HCT116 (cell line): Measurements from ENCODE around the gene HELZ2. TPM values are rescaled to one million over a fixed set of nuclear protein-coding genes. Genes with fewer than 3 reads are reported as not detected.

Experiments used
- ATAC-seq: fragments of 200-7000 bp; cut with Tn5 transposase; 2 replicates; pipeline ENCODE4 v1.9.1; 2020; ENCODE audit warnings: mild to moderate bottlenecking, moderate library complexity
- BruUV-seq: library from RNA; stranded (reverse); fragments of 400-500 nt; replicated peaks from 2 replicates; lab custom pipeline; 2021; lab: Mats Ljungman, UMichigan
- CTCF ChIA-PET: fragments of 300-600 bp; sonication (Branson Sonifier 250); formaldehyde crosslinking; loops from one replicate; lab custom pipeline; 2021; ENCODE audit warnings: antibody characterized with exemption; lab: Charles Lee
- POLR2A ChIA-PET: fragments of 300-600, 350-600 bp; sonication (Branson Sonifier 250); formaldehyde crosslinking; loops from one replicate; lab custom pipeline; 2021; ENCODE audit warnings: antibody characterized with exemption; lab: Charles Lee
- RAD21 ChIA-PET, 2 experiments: fragments of 300-600 bp; sonication (Branson Sonifier 250); formaldehyde crosslinking; loops; one replicate each; lab custom pipeline; 2023; ENCODE audit warnings: low total read pairs in 2 of 2; ENCODE audit not compliant: uncharacterized antibody in 2 of 2, unreplicated experiment in 2 of 2, low non-redundant PET in 1 of 2; lab: Charles Lee
- DNase-seq: peaks from one replicate; pipeline ENCODE4 v3.0.0-alpha.2; 2010; ENCODE audit warnings: low read depth, low spot score
- H2AFZ ChIP-seq: fragments of 200-600 bp; shearing (Covaris generic), sonication (generic); 2 replicates; pipeline ENCODE4 v1.6.1; 2017; ENCODE audit warnings: low read depth, mixed run types, mixed read lengths, antibody characterized with exemption, low read length; ENCODE audit not compliant: poor library complexity, severe bottlenecking
- H3K27ac ChIP-seq: 2 replicates; pipeline ENCODE4 v1.5.1; 2012; ENCODE audit warnings: low read depth, low read length
- H3K27me3 ChIP-seq: fragments of 200-600 bp; sonication (generic); 2 replicates; pipeline ENCODE4 v1.6.1; 2016; ENCODE audit warnings: mixed run types, low read length, mixed read lengths; ENCODE audit not compliant: insufficient read depth
- H3K36me3 ChIP-seq, 2 experiments: fragments of 200-500 bp in 1 of 2; fragments of 200-600 bp in 1 of 2; sonication (Bioruptor generic) in 1 of 2; sonication (generic) in 1 of 2; 2 replicates each; pipeline versions ENCODE4 v1.5.1 to v1.6.1; 2014 to 2016; ENCODE audit warnings: low read length in 2 of 2, inconsistent platforms in 1 of 2, mixed read lengths in 1 of 2, mixed run types in 1 of 2; ENCODE audit not compliant: insufficient read depth in 2 of 2, control insufficient read depth in 1 of 2
- H3K4me1 ChIP-seq, 2 experiments: fragments of 200-600 bp in 1 of 2; sonication (generic) in 1 of 2; 2 replicates each; pipeline versions ENCODE4 v1.5.1 to v1.6.1; 2012 to 2017; ENCODE audit warnings: low read length in 2 of 2, inconsistent platforms in 1 of 2, mild to moderate bottlenecking in 1 of 2, mixed read lengths in 1 of 2, mixed run types in 1 of 2, moderate library complexity in 1 of 2; ENCODE audit not compliant: insufficient read depth in 2 of 2, control insufficient read depth in 1 of 2
- H3K4me2 ChIP-seq: fragments of 200-600 bp; sonication (generic); 2 replicates; pipeline ENCODE4 v1.6.1; 2017; ENCODE audit warnings: mixed run types, low read length, mixed read lengths
- H3K4me3 ChIP-seq, 2 experiments: fragments of 200-600 bp in 1 of 2; sonication (generic) in 1 of 2; replicated peaks in 1 of 2; 2 replicates each; pipeline ENCODE4 v1.5.1; 2011 to 2016; ENCODE audit warnings: low read length in 2 of 2, control low read depth in 1 of 2, low read depth in 1 of 2, mild to moderate bottlenecking in 1 of 2, mixed read lengths in 1 of 2, mixed run types in 1 of 2
- H3K79me2 ChIP-seq: fragments of 200-600 bp; sonication (generic); 2 replicates; pipeline ENCODE4 v1.6.1; 2017; ENCODE audit warnings: mild to moderate bottlenecking, mixed run types, low read length, moderate library complexity, mixed read lengths; ENCODE audit not compliant: insufficient read depth
- H3K9ac ChIP-seq: fragments of 200-600 bp; sonication (generic); 2 replicates; pipeline ENCODE4 v1.6.1; 2016; ENCODE audit warnings: low read length, mixed read lengths
- H3K9me2 ChIP-seq: fragments of 200-600 bp; sonication (generic), shearing (Covaris generic); 2 replicates; pipeline ENCODE4 v1.6.1; 2017; ENCODE audit warnings: mixed run types, mild to moderate bottlenecking, moderate library complexity; ENCODE audit not compliant: insufficient read depth
- H3K9me3 ChIP-seq, 2 experiments: fragments of 200-500 bp in 1 of 2; fragments of 200-600 bp in 1 of 2; sonication (Bioruptor generic) in 1 of 2; sonication (generic) in 1 of 2; 2 replicates each; pipeline ENCODE4 v1.6.1; 2014 to 2017; ENCODE audit warnings: low read length in 2 of 2, mixed read lengths in 2 of 2, inconsistent platforms in 1 of 2, low read depth in 1 of 2, mild to moderate bottlenecking in 1 of 2, mixed run types in 1 of 2, moderate library complexity in 1 of 2; ENCODE audit not compliant: control insufficient read depth in 1 of 2, insufficient read depth in 1 of 2
- H4K20me1 ChIP-seq: fragments of 200-600 bp; sonication (generic), shearing (Covaris generic); 2 replicates; pipeline ENCODE4 v1.6.1; 2017; ENCODE audit warnings: mixed run types, mild to moderate bottlenecking, moderate library complexity; ENCODE audit not compliant: insufficient read depth
- ELF1 ChIP-seq: IDR thresholded peaks from 2 replicates; pipeline ENCODE4 v1.6.1; 2012; ENCODE audit warnings: low read depth, borderline replicate concordance
- FOSL1 ChIP-seq: IDR thresholded peaks from 2 replicates; pipeline ENCODE4 v1.6.1; 2012; ENCODE audit warnings: low read depth
- MAX ChIP-seq: IDR thresholded peaks from 2 replicates; pipeline ENCODE4 v1.6.1; 2012
- RAD21 ChIP-seq: IDR thresholded peaks from 2 replicates; pipeline ENCODE4 v1.6.1; 2012; ENCODE audit warnings: low read depth, mild to moderate bottlenecking
- REST ChIP-seq: IDR thresholded peaks from 2 replicates; pipeline ENCODE4 v1.6.1; 2012; ENCODE audit warnings: low read depth
- SIN3A ChIP-seq: IDR thresholded peaks from 2 replicates; pipeline ENCODE4 v1.6.1; 2012; ENCODE audit warnings: low read depth
- SP1 ChIP-seq: IDR thresholded peaks from 2 replicates; pipeline ENCODE4 v1.6.1; 2012; ENCODE audit warnings: low read depth
- TCF7L2 ChIP-seq: IDR thresholded peaks from 2 replicates; pipeline ENCODE4 v1.7.0; 2011; ENCODE audit warnings: borderline replicate concordance, inconsistent platforms; ENCODE audit not compliant: insufficient read depth, insufficient read length; ENCODE audit errors: extremely low read depth
- ZFX ChIP-seq: fragments of 450-650 bp; IDR thresholded peaks from 2 replicates; pipeline ENCODE4 v1.6.1; 2017
- intact Hi-C: fragments of 100-400 bp; cut with micrococcal nuclease; formaldehyde crosslinking; loops from 2 replicates; pipeline ENCODE4 v1.10.0; 2022
- total RNA-seq: library from RNA; stranded (reverse); gene quantifications from one replicate; pipeline ENCODE4 v1.2.1, GENCODE V29; 2021; ENCODE audit not compliant: unreplicated experiment

HELZ2 gene
- total RNA-seq, 1 experiment from 2014 or later, result 44.0 TPM

GRCh38 chr20:63587256-63587655 is 13.2 kb upstream of the HELZ2 start:
- Histone ChIP-seq H4K20me1 (no peaks in the 10 kb centered on the region), H3K4me2 (no peak overlapping the region), H3K4me3 (no peak overlapping the region), H3K9me3 (no peaks in the 10 kb centered on the region), H3K9ac (no peak overlapping the region), H3K9me2 (no peaks in the 10 kb centered on the region), H3K79me2 (no peaks in the 10 kb centered on the region), H2AFZ (no peak overlapping the region), H3K4me1 (no peaks in the 10 kb centered on the region), H3K27ac (no peak overlapping the region), H3K36me3 (no peaks in the 10 kb centered on the region), H3K27me3 (no peaks in the 10 kb centered on the region)
- no peak for DNase-seq
- no peak for ATAC-seq
- CTCF ChIA-PET, result no interaction called here
- no TSS peak for BruUV-seq
- RAD21 ChIA-PET, result no interaction called here
- intact Hi-C loops, result no loop called here
- POLR2A ChIA-PET, result no interaction called here
- TF ChIP-seq RAD21, result no peak

DNA sequence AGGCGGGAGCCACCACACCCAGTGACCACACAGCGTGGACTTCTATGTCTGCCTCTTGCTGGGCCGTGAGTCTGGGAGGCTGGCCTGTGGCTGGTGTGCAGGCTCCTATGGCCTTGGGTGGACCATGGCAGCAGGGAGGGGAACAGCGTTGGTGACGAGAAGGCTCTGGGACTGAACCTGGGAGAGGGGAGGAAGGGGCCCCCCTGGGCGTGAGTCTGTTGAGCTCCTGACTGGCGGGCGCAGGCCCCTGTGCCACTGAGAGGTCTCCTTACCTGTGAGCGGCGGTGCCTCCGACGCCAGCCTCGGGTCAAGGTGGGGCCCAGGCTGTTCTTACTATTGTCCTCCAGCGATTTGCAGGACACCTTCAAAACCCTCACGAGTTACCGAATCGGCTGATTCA is 12.8 kb upstream of the HELZ2 start:
- Histone ChIP-seq H3K4me2 (no peak overlapping the region), H3K4me3 (no peak overlapping the region), H2AFZ (no peak overlapping the region), H3K4me1 (no peaks in the 10 kb centered on the region), H3K79me2 (no peaks in the 10 kb centered on the region), H3K27me3 (no peaks in the 10 kb centered on the region), H3K9me3 (no peaks in the 10 kb centered on the region), H3K9ac (no peak overlapping the region), H3K27ac (no peak overlapping the region), H3K9me2 (no peaks in the 10 kb centered on the region), H4K20me1 (no peaks in the 10 kb centered on the region), H3K36me3 (no peaks in the 10 kb centered on the region)
- ATAC-seq, result no peak
- RAD21 ChIA-PET, result no interaction called here
- CTCF ChIA-PET, result no interaction called here
- no peak for TF ChIP-seq SIN3A
- no peak for TF ChIP-seq SP1
- TF ChIP-seq ZFX, result no peak
- no peak for TF ChIP-seq MAX
- TF ChIP-seq FOSL1, result no peak
- no peak for TF ChIP-seq REST
- TF ChIP-seq ELF1, result no peak
- TF ChIP-seq TCF7L2, result no peak
- POLR2A ChIA-PET, result no interaction called here
- intact Hi-C loops, result no loop called here
- DNase-seq, result no peak
- no TSS peak for BruUV-seq
